Measurements from ENCODE around the gene COL18A1.

The COL18A1 gene

GRCh38 chr21:45457161-45457831 is 52.3 kb downstream of the COL18A1 start:
- no peak for DNase-seq (ENCODE audit: low read depth)
- no peak for TF ChIP-seq CTCF (conservative IDR thresholded peaks at IDR 0.05; ENCODE audit: low read depth, low read length)
- no peak overlapping the region for H3K4me3 ChIP-seq (ENCODE audit: low read length)

GRCh38 chr21:45457832-45458172 is 52.8 kb downstream of the COL18A1 start:
- DNase-seq (ENCODE audit: low read depth): no peak
- no peak overlapping the region for H3K4me3 ChIP-seq (ENCODE audit: low read length)
- no peak for TF ChIP-seq CTCF (conservative IDR thresholded peaks at IDR 0.05; ENCODE audit: low read depth, low read length)

- no peak for DNase-seq (ENCODE audit: low read depth)
- no peak overlapping the region for H3K4me3 ChIP-seq (ENCODE audit: low read length)
- no peak for TF ChIP-seq CTCF (conservative IDR thresholded peaks at IDR 0.05; ENCODE audit: low read depth, low read length)
Observed at GRCh38 chr21:45458281-45459170, 53.6 kb downstream of the COL18A1 start.

- no peak overlapping the region for H3K4me3 ChIP-seq (ENCODE audit: low read length)
- no peak for TF ChIP-seq CTCF (conservative IDR thresholded peaks at IDR 0.05; ENCODE audit: low read depth, low read length)
- DNase-seq (ENCODE audit: low read depth): no peak
Observed at GRCh38 chr21:45459171-45460010, 54.4 kb downstream of the COL18A1 start.

- H3K4me3 ChIP-seq (ENCODE audit: low read length): no peak overlapping the region
- no peak for TF ChIP-seq CTCF (conservative IDR thresholded peaks at IDR 0.05; ENCODE audit: low read depth, low read length)
- DNase-seq (ENCODE audit: low read depth): no peak
Observed at GRCh38 chr21:45460011-45460565, 55.1 kb downstream of the COL18A1 start.

- DNase-seq (ENCODE audit: low read depth): peak; percentile 59
- no peak overlapping the region for H3K4me3 ChIP-seq (ENCODE audit: low read length)
- TF ChIP-seq CTCF (conservative IDR thresholded peaks at IDR 0.05; ENCODE audit: low read depth, low read length): no peak
Observed at GRCh38 chr21:45460611-45461368, 55.8 kb downstream of the COL18A1 start.

All from retinal pigment epithelial cell (primary cell).